IMR-90 (cell line): ENCODE data around the gene DENND1C. TPM values are rescaled to one million over a fixed set of nuclear protein-coding genes. Genes with fewer than 3 reads are reported as not detected.

Source experiments
- ATAC-seq: fragments of 200-7000 bp; cut with Tn5 transposase; 2 replicates; pipeline ENCODE4 v1.9.1; 2020; ENCODE audit warnings: low read depth, mild to moderate bottlenecking, moderate library complexity
- BruUV-seq: library from RNA; stranded (reverse); fragments of 400-500 nt; replicated peaks from 2 replicates; lab custom pipeline; 2021; lab: Mats Ljungman, UMichigan
- CTCF ChIA-PET: fragments of 300-600 bp; formaldehyde crosslinking; extraction: SDS; loops from one replicate; lab custom pipeline; 2021; ENCODE audit warnings: antibody characterized with exemption; lab: Yijun Ruan, JAX
- POLR2A ChIA-PET: fragments of 300-600 bp; sonication (Branson Sonifier 250); formaldehyde crosslinking; loops from one replicate; lab custom pipeline; 2022; ENCODE audit warnings: antibody characterized with exemption; ENCODE audit not compliant: unreplicated experiment; lab: Charles Lee
- DNase-seq: peaks from one replicate; pipeline ENCODE4 v3.0.0; 2013
- H2AFZ ChIP-seq: replicated peaks from 2 replicates; pipeline ENCODE3; 2013; ENCODE audit warnings: low read length, mild to moderate bottlenecking; ENCODE audit not compliant: poor library complexity
- H2AK5ac ChIP-seq: 2 replicates; pipeline ENCODE4 v1.6.1; 2013; ENCODE audit warnings: low read depth, low read length, inconsistent platforms
- H2AK9ac ChIP-seq: replicated peaks from 2 replicates; pipeline ENCODE3; 2013; ENCODE audit warnings: mild to moderate bottlenecking, low read depth, low read length, moderate library complexity; ENCODE audit not compliant: poor library complexity
- H2BK120ac ChIP-seq: 2 replicates; pipeline ENCODE4 v1.6.1; 2013; ENCODE audit warnings: low read depth, low read length, inconsistent platforms
- H2BK15ac ChIP-seq: 3 replicates; pipeline ENCODE4 v1.6.1; 2013; ENCODE audit warnings: low read depth, low read length, inconsistent platforms
- H2BK20ac ChIP-seq: 2 replicates; pipeline ENCODE4 v1.6.1; 2013; ENCODE audit warnings: low read depth, mild to moderate bottlenecking, inconsistent platforms, low read length, moderate library complexity
- H2BK5ac ChIP-seq: 2 replicates; pipeline ENCODE4 v1.6.1; 2013; ENCODE audit warnings: mild to moderate bottlenecking, low read depth, low read length, inconsistent platforms; ENCODE audit not compliant: poor library complexity, severe bottlenecking
- H3K14ac ChIP-seq: replicated peaks from 2 replicates; pipeline ENCODE4 v1.6.1; 2013; ENCODE audit warnings: low read depth, low read length, inconsistent platforms
- H3K18ac ChIP-seq: 2 replicates; pipeline ENCODE4 v1.6.1; 2013; ENCODE audit warnings: low read depth, low read length, control low read depth
- H3K23ac ChIP-seq: 2 replicates; pipeline ENCODE4 v1.6.1; 2013; ENCODE audit warnings: low read depth, low read length, inconsistent platforms
- H3K27ac ChIP-seq: 2 replicates; pipeline ENCODE4 v1.5.1; 2013; ENCODE audit warnings: mild to moderate bottlenecking, control low read depth, low read length; ENCODE audit not compliant: insufficient read depth
- H3K27me3 ChIP-seq: 2 replicates; pipeline ENCODE4 v1.6.1; 2013; ENCODE audit warnings: low read length; ENCODE audit not compliant: control insufficient read depth, insufficient read depth
- H3K36me3 ChIP-seq: 2 replicates; pipeline ENCODE4 v1.6.1; 2013; ENCODE audit warnings: low read length, mixed read lengths; ENCODE audit not compliant: control insufficient read depth, insufficient read depth
- H3K4ac ChIP-seq: 2 replicates; pipeline ENCODE4 v1.6.1; 2013; ENCODE audit warnings: low read depth, low read length, inconsistent platforms
- H3K4me1 ChIP-seq: 2 replicates; pipeline ENCODE4 v1.6.1; 2013; ENCODE audit warnings: low read length, mixed read lengths; ENCODE audit not compliant: control insufficient read depth, insufficient read depth
- H3K4me2 ChIP-seq: 2 replicates; pipeline ENCODE4 v1.6.1; 2013; ENCODE audit warnings: low read depth, mild to moderate bottlenecking, control low read depth, low read length, moderate library complexity
- H3K4me3 ChIP-seq: 2 replicates; pipeline ENCODE4 v1.5.1; 2013; ENCODE audit warnings: low read depth, mild to moderate bottlenecking, control low read depth, low read length, moderate library complexity; ENCODE audit not compliant: insufficient read depth
- H3K56ac ChIP-seq: 2 replicates; pipeline ENCODE4 v1.6.1; 2013; ENCODE audit warnings: low read length, inconsistent platforms; ENCODE audit not compliant: insufficient read depth; ENCODE audit errors: extremely low read depth
- H3K79me1 ChIP-seq, 2 experiments: 2 replicates each; pipeline ENCODE4 v1.6.1; 2013; ENCODE audit warnings: low read length in 2 of 2, inconsistent platforms in 1 of 2, low read depth in 1 of 2
- H3K9ac ChIP-seq: 2 replicates; pipeline ENCODE4 v1.6.1; 2013; ENCODE audit warnings: low read depth, low read length, control low read depth
- H3K9me1 ChIP-seq: 2 replicates; pipeline ENCODE4 v1.6.1; 2013; ENCODE audit warnings: low read length, inconsistent platforms; ENCODE audit not compliant: insufficient read depth
- H3K9me3 ChIP-seq: 2 replicates; pipeline ENCODE4 v1.6.1; 2013; ENCODE audit warnings: low read length; ENCODE audit not compliant: control insufficient read depth, insufficient read depth
- H4K20me1 ChIP-seq: 2 replicates; pipeline ENCODE4 v1.6.1; 2013; ENCODE audit warnings: low read length, inconsistent platforms; ENCODE audit not compliant: insufficient read depth
- H4K5ac ChIP-seq: 2 replicates; pipeline ENCODE4 v1.6.1; 2013; ENCODE audit warnings: mild to moderate bottlenecking, low read depth, low read length, control low read depth
- H4K8ac ChIP-seq, 2 experiments: 2 replicates each; pipeline ENCODE4 v1.6.1; 2013; ENCODE audit warnings: low read depth in 2 of 2, low read length in 2 of 2, control low read depth in 1 of 2, inconsistent platforms in 1 of 2
- H4K91ac ChIP-seq: 2 replicates; pipeline ENCODE4 v1.6.1; 2013; ENCODE audit warnings: low read depth, low read length, inconsistent platforms; ENCODE audit not compliant: insufficient read depth
- BHLHE40 ChIP-seq: fragments of 150-350 bp; IDR thresholded peaks from 2 replicates; pipeline ENCODE4 v1.6.1; 2016; ENCODE audit warnings: mild to moderate bottlenecking, low read depth, low read length
- CEBPB ChIP-seq: IDR thresholded peaks from 2 replicates; pipeline ENCODE4 v1.6.1; 2012; ENCODE audit warnings: low read depth, low read length, improper control_type of control experiment
- ELK1 ChIP-seq: fragments of 150-350 bp; IDR thresholded peaks from 2 replicates; pipeline ENCODE4 v1.6.1; 2016; ENCODE audit warnings: low read depth, mild to moderate bottlenecking, low read length, moderate library complexity, borderline replicate concordance
- MXI1 ChIP-seq: IDR thresholded peaks from 2 replicates; pipeline ENCODE4 v1.6.1; 2012; ENCODE audit warnings: low read depth, mild to moderate bottlenecking, low read length, moderate library complexity, borderline replicate concordance
- NFE2L2 ChIP-seq: fragments of 150-350 bp; IDR thresholded peaks from 2 replicates; pipeline ENCODE4 v1.6.1; 2016; ENCODE audit warnings: low read depth, mild to moderate bottlenecking, low read length
- RAD21 ChIP-seq: IDR thresholded peaks from 2 replicates; pipeline ENCODE4 v1.6.1; 2012; ENCODE audit warnings: low read length, improper control_type of control experiment
- WGBS, 2 experiments: methylation state at CpG; one replicate each; pipeline versions ENCODE4 v1.1.5 to v1.1.7; 2013; ENCODE audit warnings: missing lambda C conversion rate in 2 of 2; ENCODE audit not compliant: insufficient read length in 1 of 2; ENCODE audit errors: extremely low coverage in 2 of 2; 5-methylcytosine and 5-hydroxymethylcytosine counted together
- dilution Hi-C: fragments of 300-500 bp; cut with HindIII; formaldehyde crosslinking; loops from one replicate; pipeline ENCODE4 v1.14.3; 2018; ENCODE audit warnings: low sequenced_read_pairs; ENCODE audit not compliant: unreplicated experiment
- in situ Hi-C: fragments of 300-500 bp; cut with MboI; formaldehyde crosslinking; loops from 3 replicates; pipeline ENCODE4 v1.14.3; 2019; ENCODE audit warnings: low sequenced_read_pairs, inconsistent platforms, mixed read lengths
- intact Hi-C: fragments of 100-400 bp; cut with micrococcal nuclease; formaldehyde crosslinking; loops from 2 replicates; pipeline ENCODE4 v1.10.0; 2022
- polyA plus RNA-seq, 3 experiments: library from polyadenylated mRNA; depleted of rRNA; stranded (reverse); fragments of >200 nt; gene quantifications; 2 replicates each; pipeline ENCODE4 v1.2.3, GENCODE V29; 2012; ENCODE audit warnings: low replicate concordance in 1 of 3
- total RNA-seq: library from RNA; depleted of rRNA; stranded (reverse); fragments of >200 nt; gene quantifications from 2 replicates; pipeline ENCODE4 v1.2.3, GENCODE V29; 2012

The DENND1C gene
- total and polyA plus RNA-seq, 2 of the 4 experiments (the other 2 are of a cell fraction): not detected

GRCh38 chr19:6452223-6452614, 29.4 kb downstream of the DENND1C start:
- no peak overlapping the region for H3K18ac ChIP-seq
- H3K9me1 ChIP-seq: no peaks in the 10 kb centered on the region
- no peak overlapping the region for H2AFZ ChIP-seq
- H3K56ac ChIP-seq: no peak overlapping the region
- no peak overlapping the region for H3K23ac ChIP-seq
- H3K79me1 ChIP-seq: no peaks in the 10 kb centered on the region
- no peak overlapping the region for H3K14ac ChIP-seq
- intact Hi-C loops: loop anchor here (10.0 kb wide), 1 partner anchor 657 kb away; the partner anchor contains the start of gene DUS3L
- CTCF ChIA-PET: no interaction called here
- dilution Hi-C loops: no loop called here
- no peaks in the 10 kb centered on the region for H3K4me1 ChIP-seq
- H2AK9ac ChIP-seq: no peak overlapping the region
- H4K91ac ChIP-seq: no peak overlapping the region
- H2BK5ac ChIP-seq: no peak overlapping the region
- H3K27me3 ChIP-seq: no peaks in the 10 kb centered on the region
- H3K27ac ChIP-seq: no peak overlapping the region
- ATAC-seq (no peak), DNase-seq (no peak)
- H2BK15ac ChIP-seq: no peak overlapping the region
- H4K5ac ChIP-seq: no peak overlapping the region
- H4K20me1 ChIP-seq: no peaks in the 10 kb centered on the region
- in situ Hi-C loops: no loop called here
- no peak overlapping the region for H3K4ac ChIP-seq
- H3K4me2 ChIP-seq: no peak overlapping the region
- WGBS, 2 experiments: 95% methylated on average over 12 of the region's 19 CpGs; no CpG with 5 or more reads in 1 of the 2 experiments
- H3K9me3 ChIP-seq: peaks cover 10% of the 10 kb centered on the region; the same call in 1 of the 2 replicates
- TF ChIP-seq RAD21 (no peak), BHLHE40 (no peak), NFE2L2 (no peak), CEBPB (no peak), ELK1 (no peak), MXI1 (no peak)
- POLR2A ChIA-PET: no interaction called here
- peaks cover 16% of the 10 kb centered on the region for H3K36me3 ChIP-seq
- no peak overlapping the region for H3K4me3 ChIP-seq
- H4K8ac ChIP-seq: no peak overlapping the region
- H2BK120ac ChIP-seq: no peak overlapping the region
- H3K9ac ChIP-seq: no peak overlapping the region
- H2BK20ac ChIP-seq: no peak overlapping the region
- H2AK5ac ChIP-seq: no peak overlapping the region
- BruUV-seq: no TSS peak
